Stimulated activated CD8-positive, alpha-beta memory T cell treated with anti-CD3 and anti-CD28 coated beads, Interleukin-7, amount 100 ng/mL, for 1 hour (primary cell): ENCODE measurements around the gene FGF11.

Experiments used
- DNase-seq, 2 donors: peaks; one replicate each; pipeline ENCODE4 v3.0.0-alpha.2; 2020; ENCODE audit warnings: low read depth in 2 of 2

The FGF11 gene

DNA sequence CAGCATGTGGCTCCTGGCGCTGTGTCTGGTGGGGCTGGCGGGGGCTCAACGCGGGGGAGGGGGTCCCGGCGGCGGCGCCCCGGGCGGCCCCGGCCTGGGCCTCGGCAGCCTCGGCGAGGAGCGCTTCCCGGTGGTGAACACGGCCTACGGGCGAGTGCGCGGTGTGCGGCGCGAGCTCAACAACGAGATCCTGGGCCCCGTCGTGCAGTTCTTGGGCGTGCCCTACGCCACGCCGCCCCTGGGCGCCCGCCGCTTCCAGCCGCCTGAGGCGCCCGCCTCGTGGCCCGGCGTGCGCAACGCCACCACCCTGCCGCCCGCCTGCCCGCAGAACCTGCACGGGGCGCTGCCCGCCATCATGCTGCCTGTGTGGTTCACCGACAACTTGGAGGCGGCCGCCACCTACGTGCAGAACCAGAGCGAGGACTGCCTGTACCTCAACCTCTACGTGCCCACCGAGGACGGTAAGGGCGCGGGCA, 31.0 kb upstream of the FGF11 start:
- DNase-seq: no peak

- no peak for DNase-seq
These were observed 30.4 kb upstream of the FGF11 start for GRCh38 chr17:7408863-7409262.

DNA sequence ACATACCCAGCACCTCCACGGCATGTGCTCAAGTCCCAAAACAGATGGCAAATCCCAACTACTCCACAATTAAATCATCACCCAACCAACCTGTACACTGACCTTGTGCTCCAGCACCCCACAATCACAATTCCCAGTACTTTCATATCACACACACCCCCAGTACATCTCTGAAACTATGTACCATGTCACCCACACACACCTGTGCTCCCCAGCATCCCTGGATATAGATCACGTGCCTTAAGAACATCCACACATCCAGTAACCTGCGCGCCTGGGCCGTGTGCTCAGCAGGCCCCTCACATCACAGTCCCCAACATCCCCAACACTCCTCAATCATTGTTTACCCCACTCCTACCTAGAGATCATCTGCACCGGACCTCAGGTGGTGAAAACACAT, 29.6 kb upstream of the FGF11 start:
- DNase-seq: no peak

DNA sequence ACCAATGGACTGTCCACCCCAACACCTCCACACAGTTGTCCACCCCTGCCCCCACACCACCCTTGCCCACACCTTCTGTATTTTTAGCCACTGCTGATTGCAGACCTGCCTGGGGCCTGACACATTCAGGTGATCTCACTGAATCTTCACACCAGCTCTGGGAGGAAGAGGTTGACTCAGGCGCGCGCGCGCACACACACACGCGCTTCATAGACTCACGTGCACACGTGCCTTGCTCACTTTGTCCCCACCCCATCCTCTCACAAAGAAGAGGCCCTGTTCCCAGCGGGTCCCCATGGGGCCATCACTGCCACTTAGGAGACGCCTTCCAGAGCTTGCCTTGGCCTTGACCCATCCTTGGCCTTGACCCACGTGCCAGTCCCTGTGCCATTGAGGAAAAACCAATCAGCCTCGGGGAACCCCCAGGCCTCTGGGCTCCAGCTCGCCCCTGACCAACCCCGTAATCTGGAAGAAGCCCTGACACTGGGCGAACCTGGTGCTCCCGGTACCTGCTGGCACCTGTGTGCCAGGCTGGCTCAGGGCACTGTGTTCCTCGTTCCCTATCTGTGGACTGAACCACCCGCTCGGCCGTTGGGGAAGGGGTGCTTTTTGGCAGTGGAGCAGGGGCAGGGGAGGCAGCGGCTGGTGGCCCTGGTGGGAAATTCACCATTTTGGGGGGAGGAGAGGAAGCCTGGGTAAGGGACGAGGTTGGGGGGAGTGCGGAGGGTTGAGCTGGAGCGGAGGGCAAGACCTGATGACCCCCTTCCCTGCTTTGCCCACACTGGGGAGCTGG, 28.5 kb upstream of the FGF11 start:
- DNase-seq: no peak

DNA sequence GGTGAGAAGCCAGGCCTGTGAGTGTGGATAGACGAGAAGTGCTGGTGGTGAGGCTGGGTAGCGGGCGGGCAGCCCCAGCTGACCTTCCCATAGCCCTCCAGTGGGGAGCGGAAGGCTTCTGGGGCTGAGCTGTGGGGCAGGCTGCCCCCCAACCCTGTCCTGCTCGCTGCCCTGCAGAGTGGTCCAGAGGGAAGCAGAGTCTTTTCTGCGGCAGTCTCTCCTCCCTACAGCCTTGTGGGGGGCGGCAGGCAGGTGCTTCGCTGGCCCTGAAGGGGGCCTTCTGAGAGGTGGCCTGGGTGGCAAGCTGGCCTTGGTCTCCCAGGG, 27.9 kb upstream of the FGF11 start:
- no peak for DNase-seq

GRCh38 chr17:7413346-7413985, 25.8 kb upstream of the FGF11 start:
- no peak for DNase-seq

GRCh38 chr17:7414837-7415236, 24.5 kb upstream of the FGF11 start:
- no peak for DNase-seq

DNA sequence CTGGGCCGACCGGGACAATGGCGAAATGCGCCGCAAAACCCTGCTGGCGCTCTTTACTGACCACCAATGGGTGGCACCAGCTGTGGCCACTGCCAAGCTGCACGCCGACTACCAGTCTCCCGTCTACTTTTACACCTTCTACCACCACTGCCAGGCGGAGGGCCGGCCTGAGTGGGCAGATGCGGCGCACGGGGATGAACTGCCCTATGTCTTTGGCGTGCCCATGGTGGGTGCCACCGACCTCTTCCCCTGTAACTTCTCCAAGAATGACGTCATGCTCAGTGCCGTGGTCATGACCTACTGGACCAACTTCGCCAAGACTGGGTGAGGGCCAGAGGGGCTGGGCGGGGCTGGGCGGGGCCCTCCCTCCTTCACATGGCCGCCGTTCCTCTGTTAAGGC, 23.5 kb upstream of the FGF11 start:
- DNase-seq: no peak

GRCh38 chr17:7416323-7416722, 23.0 kb upstream of the FGF11 start:
- DNase-seq: no peak

DNA sequence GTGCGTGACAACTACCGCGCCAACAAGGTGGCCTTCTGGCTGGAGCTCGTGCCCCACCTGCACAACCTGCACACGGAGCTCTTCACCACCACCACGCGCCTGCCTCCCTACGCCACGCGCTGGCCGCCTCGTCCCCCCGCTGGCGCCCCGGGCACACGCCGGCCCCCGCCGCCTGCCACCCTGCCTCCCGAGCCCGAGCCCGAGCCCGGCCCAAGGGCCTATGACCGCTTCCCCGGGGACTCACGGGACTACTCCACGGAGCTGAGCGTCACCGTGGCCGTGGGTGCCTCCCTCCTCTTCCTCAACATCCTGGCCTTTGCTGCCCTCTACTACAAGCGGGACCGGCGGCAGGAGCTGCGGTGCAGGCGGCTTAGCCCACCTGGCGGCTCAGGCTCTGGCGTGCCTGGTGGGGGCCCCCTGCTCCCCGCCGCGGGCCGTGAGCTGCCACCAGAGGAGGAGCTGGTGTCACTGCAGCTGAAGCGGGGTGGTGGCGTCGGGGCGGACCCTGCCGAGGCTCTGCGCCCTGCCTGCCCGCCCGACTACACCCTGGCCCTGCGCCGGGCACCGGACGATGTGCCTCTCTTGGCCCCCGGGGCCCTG, 22.2 kb upstream of the FGF11 start:
- DNase-seq: no peak

- DNase-seq: no peak
These were observed 20.7 kb upstream of the FGF11 start for GRCh38 chr17:7418472-7419152.

DNA sequence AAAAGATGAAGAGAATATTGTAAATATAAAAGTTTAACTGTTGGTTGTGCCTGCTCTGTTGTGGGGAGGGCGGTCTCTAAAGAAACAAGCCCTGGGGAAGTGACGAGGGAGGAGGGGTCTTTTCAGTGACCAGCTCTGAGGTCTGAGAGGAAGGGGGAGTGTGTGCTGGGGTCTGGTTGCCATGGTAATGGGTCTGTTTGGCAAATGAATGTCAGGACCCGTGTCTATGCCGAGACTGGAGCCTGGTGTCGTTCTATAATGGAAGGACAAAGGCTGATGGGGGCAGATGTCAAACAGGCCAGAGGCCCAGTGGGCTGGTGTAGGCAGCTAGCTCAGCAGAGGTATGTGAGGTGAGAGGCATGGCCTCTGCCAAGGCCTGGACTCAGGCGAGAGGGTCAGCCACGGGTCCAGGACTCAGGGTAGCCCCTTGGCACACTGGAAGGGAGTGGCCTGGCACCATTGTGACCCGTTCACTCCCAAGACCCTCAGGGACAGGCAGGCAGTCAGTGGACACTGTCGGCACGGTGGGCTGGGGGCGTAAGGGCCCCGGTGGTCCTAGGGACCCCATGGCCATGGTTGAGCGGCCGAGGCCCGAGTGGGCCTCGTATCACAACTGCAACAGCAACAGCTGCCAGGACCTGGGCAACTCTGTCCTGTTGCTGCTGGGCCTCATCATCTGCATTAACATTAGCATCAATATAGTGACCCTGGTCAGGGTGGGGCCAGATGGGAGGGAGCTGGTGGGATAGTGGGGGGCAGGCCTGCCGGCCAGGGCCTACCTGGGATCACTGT, 19.3 kb upstream of the FGF11 start, which contains the start of gene SPEM1:
TSS of gene SPEM1 (plus strand) at position 506 of the 792 bp plus-strand sequence. CDS start at position 567, 61 bp downstream.
- DNase-seq: no peak

DNA sequence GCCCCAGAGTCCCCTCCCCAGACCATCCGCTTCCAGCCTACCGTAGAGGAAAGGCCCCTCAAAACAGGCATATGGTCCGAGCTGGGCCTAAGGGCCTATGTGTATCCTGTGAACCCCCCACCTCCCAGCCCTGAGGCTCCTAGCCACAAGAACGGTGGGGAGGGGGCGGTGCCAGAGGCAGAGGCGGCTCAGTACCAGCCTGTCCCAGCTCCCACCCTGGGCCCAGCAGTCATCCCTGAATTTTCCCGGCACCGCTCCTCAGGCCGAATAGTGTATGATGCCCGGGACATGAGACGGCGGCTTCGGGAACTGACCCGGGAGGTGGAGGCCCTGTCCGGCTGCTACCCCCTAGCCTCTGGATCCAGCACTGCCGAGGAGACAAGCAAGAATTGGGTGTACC, 18.1 kb upstream of the FGF11 start:
- DNase-seq: no peak

GRCh38 chr17:7423679-7424078, 15.6 kb upstream of the FGF11 start:
- no peak for DNase-seq

DNA sequence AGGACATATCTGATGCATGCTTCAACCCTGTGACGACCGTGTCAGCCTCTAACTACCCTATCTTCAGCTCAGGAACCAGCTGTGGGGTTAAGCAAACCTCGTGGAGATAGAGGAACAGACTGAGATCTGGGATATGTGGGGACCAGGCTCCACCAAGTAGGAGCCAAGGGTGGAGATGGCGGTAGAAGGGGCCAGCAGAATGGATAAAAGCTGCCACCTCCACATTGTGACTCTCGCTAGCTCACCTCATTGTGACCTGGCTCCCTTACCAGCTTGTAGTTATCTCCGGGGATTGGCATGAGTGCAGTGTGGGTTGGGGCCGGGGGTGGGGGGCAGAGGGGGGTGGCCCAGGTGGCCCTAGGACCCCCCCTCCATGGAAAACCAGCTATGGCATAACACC, 14.0 kb upstream of the FGF11 start, which contains the start of gene SPEM2:
TSS of gene SPEM2 (plus strand) at position 301 of the 400 bp plus-strand sequence. CDS start at position 374, 73 bp downstream.
- no peak for DNase-seq

DNA sequence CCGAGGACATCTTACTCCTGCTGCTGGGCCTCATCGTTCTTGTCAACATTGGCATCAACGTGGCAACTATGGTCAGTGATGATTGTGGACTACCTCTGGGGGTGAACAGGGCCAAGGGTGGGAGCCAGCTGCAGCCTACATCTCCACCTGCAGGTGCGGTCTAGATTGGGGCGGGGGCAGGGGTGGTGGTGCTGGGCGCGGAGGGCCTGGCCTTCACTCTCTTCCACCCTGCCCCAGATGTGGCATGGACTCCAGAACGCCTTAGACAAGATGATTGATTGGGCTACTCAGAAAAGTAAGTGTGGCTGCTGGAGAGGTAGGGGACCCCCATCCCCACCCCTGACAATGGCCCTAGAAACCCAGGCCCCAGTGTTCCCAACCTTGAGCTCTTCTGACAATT, 13.6 kb upstream of the FGF11 start:
- DNase-seq: no peak

- DNase-seq: no peak
These were observed 13.0 kb upstream of the FGF11 start for GRCh38 chr17:7426203-7426863.

- DNase-seq: no peak
These were observed 12.3 kb upstream of the FGF11 start for GRCh38 chr17:7426896-7427489.

DNA sequence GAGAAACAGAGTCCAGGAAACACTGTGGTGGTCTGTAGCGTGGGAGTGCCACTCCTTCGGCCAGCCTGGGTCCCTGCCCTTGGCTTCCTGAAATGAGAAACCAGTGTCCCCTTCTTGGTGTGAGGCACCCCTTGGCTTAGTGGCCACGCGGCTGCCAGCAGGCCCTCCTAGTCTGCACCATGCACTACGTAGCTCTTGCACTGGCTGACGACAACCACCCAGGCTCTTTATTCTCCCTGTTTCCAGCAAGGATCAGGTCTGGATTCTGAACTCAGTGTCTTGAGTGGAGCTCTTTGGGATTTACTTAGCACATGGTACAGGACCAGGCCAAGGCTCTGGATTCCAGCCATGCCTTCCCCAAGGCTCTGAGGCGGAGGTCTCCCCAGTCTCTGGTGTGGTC, 11.8 kb upstream of the FGF11 start:
- DNase-seq: no peak

GRCh38 chr17:7428557-7428956, 10.8 kb upstream of the FGF11 start, which contains the start of gene SPEM3:
Gene SPEM3 (plus strand): TSS chr17:7428857. CDS start chr17:7428903, 46 bp downstream.
- no peak for DNase-seq
